HepG2 (cell line): ENCODE results near the gene GRHL3. TPM values are rescaled to one million over a fixed set of nuclear protein-coding genes. Genes with fewer than 3 reads are reported as not detected.

Experiments
- ATAC-seq: fragments of 200-7000 bp; cut with Tn5 transposase; 3 replicates; pipeline ENCODE4 v1.9.1; 2020; ENCODE audit warnings: mild to moderate bottlenecking, moderate library complexity
- BruUV-seq: library from RNA; stranded (reverse); fragments of 400-500 nt; replicated peaks from 2 replicates; lab custom pipeline; 2021; lab: Mats Ljungman, UMichigan
- CTCF ChIA-PET: fragments of 300-600 bp; formaldehyde crosslinking; extraction: SDS; loops from one replicate; lab custom pipeline; 2021; ENCODE audit warnings: low total read pairs, inconsistent platforms, low intra/inter-chr PET ratio; lab: Yijun Ruan, JAX
- POLR2A ChIA-PET: fragments of 350-600 bp; sonication (Branson Sonifier 250); formaldehyde crosslinking; loops from one replicate; lab custom pipeline; 2020; ENCODE audit warnings: antibody characterized with exemption, inconsistent platforms; lab: Yijun Ruan, JAX
- DNase-seq: peaks from one replicate; pipeline ENCODE4 v3.0.0-alpha.2; 2015; ENCODE audit warnings: low spot score
- FAIRE-seq: peaks from 3 replicates; lab custom pipeline; 2011; peaks lifted over from hg19 to GRCh38; lab: Jason Lieb, UNC
- H2AFZ ChIP-seq: one replicate; pipeline ENCODE4 v1.6.1; 2011; ENCODE audit warnings: low read length, inconsistent platforms
- H3K27ac ChIP-seq: fragments of 300-600 bp; 3 replicates; pipeline ENCODE4 v1.8.0; 2011; ENCODE audit warnings: mixed run types, mild to moderate bottlenecking, mixed read lengths, low read length, inconsistent platforms; ENCODE audit not compliant: insufficient read depth; ENCODE audit errors: extremely low read length
- H3K27me3 ChIP-seq, 2 experiments: fragments of 200-600 bp in 1 of 2; 2 replicates in 1 of 2; 3 replicates in 1 of 2; pipeline versions ENCODE4 v1.6.0 to v1.8.0; 2011; ENCODE audit warnings: low read length in 2 of 2, mild to moderate bottlenecking in 2 of 2, moderate library complexity in 2 of 2, inconsistent platforms in 1 of 2; ENCODE audit not compliant: insufficient read depth in 2 of 2, control insufficient read depth in 1 of 2
- H3K36me3 ChIP-seq, 2 experiments: fragments of 200-600 bp in 1 of 2; replicated peaks in 1 of 2; 2 replicates in 1 of 2; 3 replicates in 1 of 2; pipeline versions ENCODE4 v1.5.1 to v1.8.0; 2011; ENCODE audit warnings: low read length in 2 of 2, inconsistent platforms in 1 of 2; ENCODE audit not compliant: insufficient read depth in 2 of 2, control insufficient read depth in 1 of 2
- H3K4me1 ChIP-seq: 2 replicates; pipeline ENCODE4 v1.5.1; 2012; ENCODE audit warnings: low read length, inconsistent platforms; ENCODE audit not compliant: insufficient read depth
- H3K4me2 ChIP-seq: 2 replicates; pipeline ENCODE4 v1.6.0; 2011; ENCODE audit warnings: low read depth, low read length, inconsistent platforms
- H3K4me3 ChIP-seq, 3 experiments: fragments of 200-600 bp in 1 of 3; sonication (generic), shearing (Covaris generic) in 1 of 3; replicated peaks in 1 of 3; 2 replicates each; pipeline ENCODE4 v1.5.1; 2011 to 2016; ENCODE audit warnings: low read length in 3 of 3, inconsistent platforms in 2 of 3, low read depth in 2 of 3, mild to moderate bottlenecking in 2 of 3, control low read depth in 1 of 3, mixed read lengths in 1 of 3; ENCODE audit not compliant: insufficient read depth in 1 of 3
- H3K79me2 ChIP-seq: one replicate; pipeline ENCODE4 v1.6.1; 2011; ENCODE audit warnings: low read length, inconsistent platforms; ENCODE audit not compliant: insufficient read depth
- H3K9ac ChIP-seq: 2 replicates; pipeline ENCODE4 v1.6.0; 2011; ENCODE audit warnings: mild to moderate bottlenecking, low read depth, low read length, inconsistent platforms; ENCODE audit not compliant: insufficient read depth
- H3K9me3 ChIP-seq: 2 replicates; pipeline ENCODE4 v1.5.1; 2012; ENCODE audit warnings: mild to moderate bottlenecking, low read length
- H4K20me1 ChIP-seq: 2 replicates; pipeline ENCODE4 v1.6.0; 2011; ENCODE audit warnings: inconsistent platforms, mild to moderate bottlenecking, low read length, moderate library complexity; ENCODE audit not compliant: insufficient read depth
- ARNT2 ChIP-seq: sonication (generic); formaldehyde crosslinking; IDR thresholded peaks from 2 replicates; pipeline ENCODE4 v1.8.0; 2022; ENCODE audit warnings: mild to moderate bottlenecking, low read depth, missing genetic modification reagents, moderate library complexity
- EED ChIP-seq: sonication (generic); formaldehyde crosslinking; IDR thresholded peaks from 2 replicates; pipeline ENCODE4 v1.5.0; 2020; ENCODE audit warnings: mild to moderate bottlenecking, missing genetic modification reagents
- NFKB2 ChIP-seq: sonication (generic); formaldehyde crosslinking; IDR thresholded peaks from 2 replicates; pipeline ENCODE4 v1.4.0; 2020; ENCODE audit warnings: missing genetic modification reagents, borderline replicate concordance
- ONECUT2 ChIP-seq: sonication (generic); formaldehyde crosslinking; IDR thresholded peaks from 2 replicates; pipeline ENCODE4 v1.4.0; 2020; ENCODE audit warnings: missing genetic modification reagents
- SALL1 ChIP-seq: sonication (generic); formaldehyde crosslinking; IDR thresholded peaks from 2 replicates; pipeline ENCODE4 v1.8.0; 2022; ENCODE audit warnings: mild to moderate bottlenecking, missing genetic modification reagents
- TEAD3 ChIP-seq: optimal IDR thresholded peaks from 2 replicates; pipeline ENCODE3; 2016; ENCODE audit warnings: borderline replicate concordance
- ZNF121 ChIP-seq: sonication (generic); formaldehyde crosslinking; IDR thresholded peaks from 2 replicates; pipeline ENCODE4 v1.5.0; 2020; ENCODE audit warnings: mild to moderate bottlenecking, missing genetic modification reagents
- ZNF138 ChIP-seq: sonication (generic); formaldehyde crosslinking; IDR thresholded peaks from 2 replicates; pipeline ENCODE4 v1.5.0; 2020; ENCODE audit warnings: mild to moderate bottlenecking, low read depth, missing genetic modification reagents
- ZNF570 ChIP-seq: sonication (generic); formaldehyde crosslinking; IDR thresholded peaks from 2 replicates; pipeline ENCODE4 v1.4.0; 2020; ENCODE audit warnings: mild to moderate bottlenecking, missing genetic modification reagents, borderline replicate concordance
- ZNF720 ChIP-seq: sonication (generic); formaldehyde crosslinking; IDR thresholded peaks from 2 replicates; pipeline ENCODE4 v1.4.0; 2020; ENCODE audit warnings: missing genetic modification reagents
- WGBS: methylation state at CpG from one replicate; pipeline ENCODE4 v1.1.6; 2017; ENCODE audit warnings: low lambda C conversion rate; 5-methylcytosine and 5-hydroxymethylcytosine counted together
- in situ Hi-C: cut with HindIII; loops from 2 replicates; pipeline ENCODE4 v1.10.0; 2017; ENCODE audit warnings: low pct_unique_long_range_greater_than_20kb; ENCODE audit not compliant: extremely low pct_ligation_motif_present
- intact Hi-C: fragments of 100-400 bp; cut with micrococcal nuclease; formaldehyde crosslinking; loops from one replicate; pipeline ENCODE4 v1.10.0; 2022; ENCODE audit not compliant: unreplicated experiment
- polyA plus RNA-seq, 8 experiments: library from polyadenylated mRNA; depleted of rRNA in 3 of 8; stranded (reverse) in 7 of 8; unstranded in 1 of 8; fragments of >200 nt; fragmentation: Illumina TruSeq in 4 of 8; extraction: Trizol in 4 of 8; gene quantifications; 2 replicates each; pipeline versions ENCODE4 v1.2.1 to v1.2.3, GENCODE V29; 2011 to 2016; ENCODE audit warnings: low read depth in 4 of 8, missing spikeins in 1 of 8, mixed read lengths in 1 of 8; ENCODE audit not compliant: insufficient read depth in 1 of 8
- total RNA-seq, 5 experiments: library from RNA; depleted of rRNA; stranded (reverse); fragments of >200 nt; fragmentation: Illumina TruSeq; extraction: Trizol; gene quantifications; 2 replicates each; pipeline ENCODE4 v1.2.3, GENCODE V29; 2016; ENCODE audit warnings: low read depth in 1 of 5
- TF ChIP-seq, protein P1 (sequence below): IDR thresholded peaks from 2 replicates; pipeline ENCODE4 v1.6.1; 2016; ENCODE audit warnings: low read depth, control low read depth
- TF ChIP-seq, protein P2 (sequence below): sonication (generic); formaldehyde crosslinking; IDR thresholded peaks from 2 replicates; pipeline ENCODE4 v1.5.1; 2020; ENCODE audit warnings: missing genetic modification reagents, mild to moderate bottlenecking, borderline replicate concordance
- TF ChIP-seq, protein P3 (sequence below): sonication (generic); formaldehyde crosslinking; IDR thresholded peaks from 2 replicates; pipeline ENCODE4 v1.4.0; 2020; ENCODE audit warnings: missing genetic modification reagents
- TF ChIP-seq, protein P4 (sequence below): sonication (generic); formaldehyde crosslinking; IDR thresholded peaks from 2 replicates; pipeline ENCODE4 v1.8.1; 2023; ENCODE audit warnings: mild to moderate bottlenecking, missing genetic modification reagents
- TF ChIP-seq, protein P5 (sequence below): sonication (generic); formaldehyde crosslinking; IDR thresholded peaks from 2 replicates; pipeline ENCODE4 v1.4.0; 2020; ENCODE audit warnings: missing genetic modification reagents

Gene GRHL3
- total and polyA plus RNA-seq, 2 of the 13 experiments (the other 11 are each of a cell fraction or from before 2014, with no cell fraction given) = not detected

DNA sequence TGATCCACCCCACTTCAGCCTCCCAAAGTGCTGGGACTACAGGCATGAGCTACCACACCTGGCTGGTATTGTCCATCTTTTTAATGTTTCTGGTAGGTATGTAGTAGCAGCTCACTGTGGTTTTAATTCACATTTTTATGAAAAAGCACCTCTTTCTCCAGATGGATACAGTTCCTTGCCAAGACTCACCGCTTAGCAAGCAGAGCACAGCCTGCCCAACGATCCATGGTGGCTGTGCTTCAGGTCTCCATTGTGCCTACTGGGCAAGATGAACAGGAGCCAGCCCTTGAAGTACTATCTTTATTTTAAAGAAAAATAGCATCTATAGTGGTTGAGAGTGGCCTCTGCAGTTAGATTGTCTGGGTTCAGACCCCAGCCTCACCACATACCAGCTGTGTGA is 37.6 kb upstream of the GRHL3 start:
- no peaks in the 10 kb centered on the region for H4K20me1 ChIP-seq
- POLR2A ChIA-PET = no interaction called here
- BruUV-seq = no TSS peak
- peaks cover 6% of the 10 kb centered on the region for H3K4me1 ChIP-seq
- H3K9me3 ChIP-seq = no peaks in the 10 kb centered on the region
- H3K4me3 ChIP-seq = no peak overlapping the region
- DNase-seq = no peak
- CTCF ChIA-PET = no interaction called here
- no peak for FAIRE-seq
- H3K36me3 ChIP-seq = no peaks in the 10 kb centered on the region
- H3K27me3 ChIP-seq = peaks cover 0 to 5% of the 10 kb centered on the region in 2 experiments; a peak in 1 of 5 replicates
- no peaks in the 10 kb centered on the region for H3K79me2 ChIP-seq
- no peak overlapping the region for H3K9ac ChIP-seq
- no peak overlapping the region for H2AFZ ChIP-seq
- 3% methylated on average over 2 of the region's 2 CpGs for WGBS
- no peak overlapping the region for H3K4me2 ChIP-seq
- no peak overlapping the region for H3K27ac ChIP-seq
- intact Hi-C loops (no loop called here), in situ Hi-C loops (no loop called here)
- ATAC-seq = no peak
- TF ChIP-seq ZNF570 (CRISPR knock-in tag) = no peak
- TF ChIP-seq, protein P1, sequence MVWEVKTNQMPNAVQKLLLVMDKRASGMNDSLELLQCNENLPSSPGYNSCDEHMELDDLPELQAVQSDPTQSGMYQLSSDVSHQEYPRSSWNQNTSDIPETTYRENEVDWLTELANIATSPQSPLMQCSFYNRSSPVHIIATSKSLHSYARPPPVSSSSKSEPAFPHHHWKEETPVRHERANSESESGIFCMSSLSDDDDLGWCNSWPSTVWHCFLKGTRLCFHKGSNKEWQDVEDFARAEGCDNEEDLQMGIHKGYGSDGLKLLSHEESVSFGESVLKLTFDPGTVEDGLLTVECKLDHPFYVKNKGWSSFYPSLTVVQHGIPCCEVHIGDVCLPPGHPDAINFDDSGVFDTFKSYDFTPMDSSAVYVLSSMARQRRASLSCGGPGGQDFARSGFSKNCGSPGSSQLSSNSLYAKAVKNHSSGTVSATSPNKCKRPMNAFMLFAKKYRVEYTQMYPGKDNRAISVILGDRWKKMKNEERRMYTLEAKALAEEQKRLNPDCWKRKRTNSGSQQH = no peak
- no peak for TF ChIP-seq TEAD3 (CRISPR knock-in tag)
- no peak for TF ChIP-seq ARNT2 (CRISPR knock-in tag)
- TF ChIP-seq, protein P2, sequence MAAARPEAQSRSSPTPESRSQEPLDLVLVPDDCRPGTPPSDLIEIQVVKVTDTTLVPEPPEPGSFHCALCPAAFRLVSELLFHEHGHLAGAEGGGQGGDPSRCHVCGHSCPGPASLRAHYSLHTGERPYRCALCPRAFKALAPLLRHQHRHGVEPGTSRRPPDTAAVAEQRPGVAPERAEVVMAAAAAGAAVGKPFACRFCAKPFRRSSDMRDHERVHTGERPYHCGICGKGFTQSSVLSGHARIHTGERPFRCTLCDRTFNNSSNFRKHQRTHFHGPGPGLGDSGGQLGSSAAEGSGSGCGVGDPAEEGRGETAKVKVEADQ (CRISPR knock-in tag) = no peak
- TF ChIP-seq, protein P3, sequence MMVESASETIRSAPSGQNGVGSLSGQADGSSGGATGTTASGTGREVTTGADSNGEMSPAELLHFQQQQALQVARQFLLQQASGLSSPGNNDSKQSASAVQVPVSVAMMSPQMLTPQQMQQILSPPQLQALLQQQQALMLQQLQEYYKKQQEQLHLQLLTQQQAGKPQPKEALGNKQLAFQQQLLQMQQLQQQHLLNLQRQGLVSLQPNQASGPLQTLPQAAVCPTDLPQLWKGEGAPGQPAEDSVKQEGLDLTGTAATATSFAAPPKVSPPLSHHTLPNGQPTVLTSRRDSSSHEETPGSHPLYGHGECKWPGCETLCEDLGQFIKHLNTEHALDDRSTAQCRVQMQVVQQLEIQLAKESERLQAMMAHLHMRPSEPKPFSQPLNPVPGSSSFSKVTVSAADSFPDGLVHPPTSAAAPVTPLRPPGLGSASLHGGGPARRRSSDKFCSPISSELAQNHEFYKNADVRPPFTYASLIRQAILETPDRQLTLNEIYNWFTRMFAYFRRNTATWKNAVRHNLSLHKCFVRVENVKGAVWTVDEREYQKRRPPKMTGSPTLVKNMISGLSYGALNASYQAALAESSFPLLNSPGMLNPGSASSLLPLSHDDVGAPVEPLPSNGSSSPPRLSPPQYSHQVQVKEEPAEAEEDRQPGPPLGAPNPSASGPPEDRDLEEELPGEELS (CRISPR knock-in tag) = no peak
- no peak for TF ChIP-seq ZNF138
- TF ChIP-seq EED (CRISPR knock-in tag) = no peak
- TF ChIP-seq ONECUT2 (CRISPR knock-in tag) = no peak
- TF ChIP-seq, protein P4, sequence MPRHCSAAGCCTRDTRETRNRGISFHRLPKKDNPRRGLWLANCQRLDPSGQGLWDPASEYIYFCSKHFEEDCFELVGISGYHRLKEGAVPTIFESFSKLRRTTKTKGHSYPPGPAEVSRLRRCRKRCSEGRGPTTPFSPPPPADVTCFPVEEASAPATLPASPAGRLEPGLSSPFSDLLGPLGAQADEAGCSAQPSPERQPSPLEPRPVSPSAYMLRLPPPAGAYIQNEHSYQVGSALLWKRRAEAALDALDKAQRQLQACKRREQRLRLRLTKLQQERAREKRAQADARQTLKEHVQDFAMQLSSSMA (CRISPR knock-in tag) = no peak
- TF ChIP-seq NFKB2 = no peak
- TF ChIP-seq SALL1 (CRISPR knock-in tag) = no peak
- no peak for TF ChIP-seq ZNF720 (CRISPR knock-in tag)
- TF ChIP-seq, protein P5, sequence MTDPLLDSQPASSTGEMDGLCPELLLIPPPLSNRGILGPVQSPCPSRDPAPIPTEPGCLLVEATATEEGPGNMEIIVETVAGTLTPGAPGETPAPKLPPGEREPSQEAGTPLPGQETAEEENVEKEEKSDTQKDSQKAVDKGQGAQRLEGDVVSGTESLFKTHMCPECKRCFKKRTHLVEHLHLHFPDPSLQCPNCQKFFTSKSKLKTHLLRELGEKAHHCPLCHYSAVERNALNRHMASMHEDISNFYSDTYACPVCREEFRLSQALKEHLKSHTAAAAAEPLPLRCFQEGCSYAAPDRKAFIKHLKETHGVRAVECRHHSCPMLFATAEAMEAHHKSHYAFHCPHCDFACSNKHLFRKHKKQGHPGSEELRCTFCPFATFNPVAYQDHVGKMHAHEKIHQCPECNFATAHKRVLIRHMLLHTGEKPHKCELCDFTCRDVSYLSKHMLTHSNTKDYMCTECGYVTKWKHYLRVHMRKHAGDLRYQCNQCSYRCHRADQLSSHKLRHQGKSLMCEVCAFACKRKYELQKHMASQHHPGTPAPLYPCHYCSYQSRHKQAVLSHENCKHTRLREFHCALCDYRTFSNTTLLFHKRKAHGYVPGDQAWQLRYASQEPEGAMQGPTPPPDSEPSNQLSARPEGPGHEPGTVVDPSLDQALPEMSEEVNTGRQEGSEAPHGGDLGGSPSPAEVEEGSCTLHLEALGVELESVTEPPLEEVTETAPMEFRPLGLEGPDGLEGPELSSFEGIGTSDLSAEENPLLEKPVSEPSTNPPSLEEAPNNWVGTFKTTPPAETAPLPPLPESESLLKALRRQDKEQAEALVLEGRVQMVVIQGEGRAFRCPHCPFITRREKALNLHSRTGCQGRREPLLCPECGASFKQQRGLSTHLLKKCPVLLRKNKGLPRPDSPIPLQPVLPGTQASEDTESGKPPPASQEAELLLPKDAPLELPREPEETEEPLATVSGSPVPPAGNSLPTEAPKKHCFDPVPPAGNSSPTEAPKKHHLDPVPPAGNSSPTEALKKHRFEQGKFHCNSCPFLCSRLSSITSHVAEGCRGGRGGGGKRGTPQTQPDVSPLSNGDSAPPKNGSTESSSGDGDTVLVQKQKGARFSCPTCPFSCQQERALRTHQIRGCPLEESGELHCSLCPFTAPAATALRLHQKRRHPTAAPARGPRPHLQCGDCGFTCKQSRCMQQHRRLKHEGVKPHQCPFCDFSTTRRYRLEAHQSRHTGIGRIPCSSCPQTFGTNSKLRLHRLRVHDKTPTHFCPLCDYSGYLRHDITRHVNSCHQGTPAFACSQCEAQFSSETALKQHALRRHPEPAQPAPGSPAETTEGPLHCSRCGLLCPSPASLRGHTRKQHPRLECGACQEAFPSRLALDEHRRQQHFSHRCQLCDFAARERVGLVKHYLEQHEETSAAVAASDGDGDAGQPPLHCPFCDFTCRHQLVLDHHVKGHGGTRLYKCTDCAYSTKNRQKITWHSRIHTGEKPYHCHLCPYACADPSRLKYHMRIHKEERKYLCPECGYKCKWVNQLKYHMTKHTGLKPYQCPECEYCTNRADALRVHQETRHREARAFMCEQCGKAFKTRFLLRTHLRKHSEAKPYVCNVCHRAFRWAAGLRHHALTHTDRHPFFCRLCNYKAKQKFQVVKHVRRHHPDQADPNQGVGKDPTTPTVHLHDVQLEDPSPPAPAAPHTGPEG (CRISPR knock-in tag) = no peak
- TF ChIP-seq ZNF121 (CRISPR knock-in tag) = no peak
